ENCODE results near the gene PLOD3. TPM values are rescaled to one million over a fixed set of nuclear protein-coding genes. Genes with fewer than 3 reads are reported as not detected.
"Not testable (repeated sequence)": the region's sequence is repeated elsewhere in the genome, so short reads cannot be mapped to it uniquely, and the experiment has no call there.

Gene PLOD3
- total RNA-seq, 1 experiment from 2014 or later, result 112 TPM

DNA sequence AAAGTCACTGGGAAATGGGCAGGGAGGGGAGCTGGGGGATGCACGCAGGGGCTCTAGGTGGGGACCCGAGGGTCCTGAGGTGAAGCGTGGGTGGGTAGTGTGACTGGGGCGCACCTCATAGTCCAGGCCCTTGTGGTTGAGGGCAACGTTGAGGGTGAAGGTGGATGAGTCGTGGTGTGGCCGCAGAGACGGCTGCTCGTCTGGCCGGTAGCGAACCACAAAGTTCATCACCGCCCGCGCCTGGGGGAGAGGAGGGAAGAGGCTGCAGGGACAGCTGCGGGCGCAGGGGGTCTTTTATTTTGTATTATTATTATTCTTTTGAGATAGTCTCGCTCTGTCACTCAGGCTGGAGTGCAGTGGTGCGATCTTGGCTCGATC is 10.7 kb downstream of the PLOD3 start:
- CTCF ChIA-PET, result no interaction called here
- Histone ChIP-seq H3K36me3 (ENCODE audit: control insufficient read depth, insufficient read depth, low read length) (peaks cover 1% of the 10 kb centered on the region; the same call in 1 of the 2 replicates), H3K4me3 (ENCODE audit: low read depth, low read length) (no peak overlapping the region), H3K4me1 (peaks cover 4% of the 10 kb centered on the region), H3K27me3 (replicated peaks; ENCODE audit: control insufficient read depth, insufficient read depth, low read length) (no peaks in the 10 kb centered on the region), H3K9me3 (no peaks in the 10 kb centered on the region)
- no peak overlapping the region for H3K27ac Mint-ChIP-seq (ENCODE audit: unreplicated experiment)
- H3K4me3 Mint-ChIP-seq (ENCODE audit: unreplicated experiment), result no peak overlapping the region
- H3K9me3 Mint-ChIP-seq (ENCODE audit: unreplicated experiment), result no peaks in the 10 kb centered on the region
- TF ChIP-seq, protein P1, sequence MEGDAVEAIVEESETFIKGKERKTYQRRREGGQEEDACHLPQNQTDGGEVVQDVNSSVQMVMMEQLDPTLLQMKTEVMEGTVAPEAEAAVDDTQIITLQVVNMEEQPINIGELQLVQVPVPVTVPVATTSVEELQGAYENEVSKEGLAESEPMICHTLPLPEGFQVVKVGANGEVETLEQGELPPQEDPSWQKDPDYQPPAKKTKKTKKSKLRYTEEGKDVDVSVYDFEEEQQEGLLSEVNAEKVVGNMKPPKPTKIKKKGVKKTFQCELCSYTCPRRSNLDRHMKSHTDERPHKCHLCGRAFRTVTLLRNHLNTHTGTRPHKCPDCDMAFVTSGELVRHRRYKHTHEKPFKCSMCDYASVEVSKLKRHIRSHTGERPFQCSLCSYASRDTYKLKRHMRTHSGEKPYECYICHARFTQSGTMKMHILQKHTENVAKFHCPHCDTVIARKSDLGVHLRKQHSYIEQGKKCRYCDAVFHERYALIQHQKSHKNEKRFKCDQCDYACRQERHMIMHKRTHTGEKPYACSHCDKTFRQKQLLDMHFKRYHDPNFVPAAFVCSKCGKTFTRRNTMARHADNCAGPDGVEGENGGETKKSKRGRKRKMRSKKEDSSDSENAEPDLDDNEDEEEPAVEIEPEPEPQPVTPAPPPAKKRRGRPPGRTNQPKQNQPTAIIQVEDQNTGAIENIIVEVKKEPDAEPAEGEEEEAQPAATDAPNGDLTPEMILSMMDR (IDR thresholded peaks at IDR 0.05; ENCODE audit: insufficient read depth in 1 of 2, low read depth in 1 of 2, low read length in 1 of 2, severe bottlenecking in 1 of 2, unreplicated experiment in 1 of 2), result no peak
- POLR2A ChIA-PET, result no interaction called here
- DNase-seq, result no peak
- intact Hi-C loops (cut with micrococcal nuclease; ENCODE audit: unreplicated experiment), result no loop called here
- no peaks in the 10 kb centered on the region for H3K4me1 Mint-ChIP-seq (ENCODE audit: low read depth, unreplicated experiment)
- H3K27me3 Mint-ChIP-seq (ENCODE audit: insufficient read depth, unreplicated experiment), result no peaks in the 10 kb centered on the region
- BruUV-seq (replicated peaks), result no TSS peak
- H3K36me3 Mint-ChIP-seq (ENCODE audit: insufficient read depth, unreplicated experiment), result peaks cover 36% of the 10 kb centered on the region

DNA sequence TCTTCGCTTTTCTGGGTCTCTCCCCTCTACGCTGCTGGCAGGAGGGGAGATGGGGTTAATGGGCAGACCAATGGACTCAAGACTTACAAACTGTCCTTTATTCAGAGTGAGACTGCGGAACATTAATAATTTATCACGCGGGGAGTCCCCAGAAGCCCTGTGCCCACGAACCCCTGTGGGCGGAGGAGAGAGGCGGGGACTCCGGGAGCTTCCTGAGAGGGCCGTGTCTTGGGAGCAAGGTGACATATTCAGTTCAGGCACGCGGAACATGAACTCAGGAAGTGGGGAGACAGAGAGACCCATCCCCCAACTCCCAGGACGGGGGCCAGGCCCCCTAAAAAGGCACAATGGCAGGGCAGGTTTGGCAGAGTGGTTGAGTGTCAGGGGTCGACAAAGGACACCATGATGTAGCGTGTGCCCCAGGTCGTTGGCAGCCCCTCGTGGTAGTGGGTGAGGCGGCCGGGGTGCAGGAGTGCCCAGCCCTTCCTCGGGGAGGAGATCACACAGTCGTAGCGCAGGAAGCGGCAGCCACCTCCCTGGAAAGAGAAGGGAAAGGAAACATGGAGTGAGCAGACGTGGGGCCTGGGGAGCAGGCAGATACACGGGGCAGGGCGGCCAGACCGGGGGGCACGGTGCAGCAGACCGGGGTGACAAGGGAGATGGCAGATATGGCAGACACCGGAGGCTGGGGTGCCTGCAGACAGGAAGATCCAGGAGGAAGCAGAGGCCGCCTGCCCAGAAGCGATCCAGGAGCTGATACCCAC is 11.3 kb downstream of the PLOD3 start:
- no peak overlapping the region for H3K4me3 ChIP-seq (ENCODE audit: low read depth, low read length)
- peaks cover 5% of the 10 kb centered on the region for H3K4me1 Mint-ChIP-seq (ENCODE audit: low read depth, unreplicated experiment)
- H3K4me1 ChIP-seq, result peaks cover 10% of the 10 kb centered on the region
- CTCF ChIA-PET, result interaction anchor here (0.5 kb wide), 1 partner anchor 20 kb away, joined by 4 read pairs; no protein-coding TSS in a partner anchor
- no peak overlapping the region for H3K27ac Mint-ChIP-seq (ENCODE audit: unreplicated experiment)
- H3K36me3 Mint-ChIP-seq (ENCODE audit: insufficient read depth, unreplicated experiment), result peaks cover 36% of the 10 kb centered on the region
- no TSS peak for BruUV-seq (replicated peaks)
- no peaks in the 10 kb centered on the region for H3K27me3 Mint-ChIP-seq (ENCODE audit: insufficient read depth, unreplicated experiment)
- H3K36me3 ChIP-seq (ENCODE audit: control insufficient read depth, insufficient read depth, low read length), result peaks cover 1% of the 10 kb centered on the region; the same call in 1 of the 2 replicates
- H3K27me3 ChIP-seq (replicated peaks; ENCODE audit: control insufficient read depth, insufficient read depth, low read length), result no peaks in the 10 kb centered on the region
- H3K9me3 ChIP-seq, result no peaks in the 10 kb centered on the region
- intact Hi-C loops (cut with micrococcal nuclease; ENCODE audit: unreplicated experiment), result no loop called here
- no peak overlapping the region for H3K4me3 Mint-ChIP-seq (ENCODE audit: unreplicated experiment)
- no peak for DNase-seq
- H3K9me3 Mint-ChIP-seq (ENCODE audit: unreplicated experiment), result no peaks in the 10 kb centered on the region
- TF ChIP-seq, protein P1 (IDR thresholded peaks at IDR 0.05; ENCODE audit: insufficient read depth in 1 of 2, low read depth in 1 of 2, low read length in 1 of 2, severe bottlenecking in 1 of 2, unreplicated experiment in 1 of 2), result no peak
- POLR2A ChIA-PET, result no interaction called here

DNA sequence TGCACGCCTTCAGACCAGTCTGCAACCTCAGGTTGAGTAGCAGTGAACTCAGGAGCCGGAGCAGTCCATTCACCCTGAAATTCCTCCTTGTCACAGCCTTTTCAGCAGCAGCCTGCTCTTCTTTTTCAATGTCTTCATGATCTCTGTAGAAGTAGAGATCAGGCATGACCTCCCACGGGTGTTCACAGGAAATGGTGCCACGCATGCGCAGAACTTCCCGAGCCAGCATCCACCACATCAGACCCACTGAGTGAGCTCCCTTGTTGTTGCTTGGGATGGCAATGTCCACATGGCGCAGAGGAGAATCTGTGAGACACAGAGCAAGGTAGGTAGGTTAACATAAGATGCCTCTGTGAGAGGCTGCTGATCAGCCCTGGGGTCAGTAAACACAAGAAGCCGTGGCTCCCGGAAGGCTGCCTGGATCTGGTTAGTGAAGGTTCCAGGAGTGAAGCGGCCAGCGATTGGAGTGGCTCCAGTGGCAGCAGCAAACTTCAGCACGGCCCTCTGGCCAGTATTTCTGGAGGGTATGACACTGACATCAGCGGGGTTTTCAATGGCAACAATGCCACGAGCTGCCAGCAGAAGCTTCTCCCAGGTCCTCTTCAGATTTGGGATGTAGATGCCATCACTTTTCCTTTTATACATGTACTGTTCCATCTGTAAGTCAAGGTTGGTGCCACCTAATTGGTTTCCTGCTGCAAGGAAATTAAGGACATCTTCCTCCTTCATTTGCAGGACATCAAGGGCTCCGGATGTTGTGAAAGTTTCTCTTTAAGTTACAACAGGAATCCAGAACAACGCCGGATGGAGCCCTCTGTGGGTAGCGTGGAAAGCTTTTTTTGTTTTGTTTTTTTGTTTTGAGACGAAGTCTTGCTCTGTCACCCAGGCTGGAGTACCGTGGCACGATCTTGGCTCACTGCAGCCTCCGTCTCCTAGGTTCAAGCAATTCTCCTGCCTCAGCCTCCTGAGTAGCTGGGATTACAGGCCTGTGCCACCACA is 13.3 kb downstream of the PLOD3 start:
- H3K4me3 ChIP-seq (ENCODE audit: low read depth, low read length); H3K36me3 ChIP-seq (ENCODE audit: control insufficient read depth, insufficient read depth, low read length); H3K27ac Mint-ChIP-seq (ENCODE audit: unreplicated experiment); H3K9me3 ChIP-seq; H3K27me3 ChIP-seq (replicated peaks; ENCODE audit: control insufficient read depth, insufficient read depth, low read length); DNase-seq; H3K9me3 Mint-ChIP-seq (ENCODE audit: unreplicated experiment); intact Hi-C loops (cut with micrococcal nuclease; ENCODE audit: unreplicated experiment); BruUV-seq (replicated peaks); H3K4me3 Mint-ChIP-seq (ENCODE audit: unreplicated experiment); H3K27me3 Mint-ChIP-seq (ENCODE audit: insufficient read depth, unreplicated experiment): not testable (repeated sequence)
- H3K4me1 ChIP-seq, result peaks cover 20% of the 10 kb centered on the region
- ChIA-PET CTCF (interaction anchor here (1.2 kb wide), 1 partner anchor 14 kb away, joined by 4 read pairs; the partner anchor contains the start of genes PLOD3 and ZNHIT1), POLR2A (interaction anchor here (1.4 kb wide), 1 partner anchor 14 kb away, joined by 4 read pairs; the partner anchor contains the start of gene ZNHIT1)
- H3K4me1 Mint-ChIP-seq (ENCODE audit: low read depth, unreplicated experiment), result peaks cover 14% of the 10 kb centered on the region
- peaks cover 19% of the 10 kb centered on the region for H3K36me3 Mint-ChIP-seq (ENCODE audit: insufficient read depth, unreplicated experiment)

All from Caco-2 (cell line).